OCI-LY3 (cell line): ENCODE measurements around the gene ZNF69.
"Not testable (repeated sequence)": the region's sequence is repeated elsewhere in the genome, so short reads cannot be mapped to it uniquely, and the experiment has no call there.

Experiments
- H2AFZ ChIP-seq: fragments of 200-600, 300-600 bp; shearing (Covaris generic); 2 replicates; pipeline ENCODE4 v1.6.0; 2014; ENCODE audit warnings: antibody characterized with exemption, low read depth, low read length
- H3K27ac ChIP-seq: fragments of 200-600, 300-600 bp; sonication (generic); 2 replicates; pipeline ENCODE4 v1.5.1; 2014; ENCODE audit warnings: mild to moderate bottlenecking, low read length, moderate library complexity, mixed read lengths
- H3K27me3 ChIP-seq: fragments of 200-600, 300-600 bp; sonication (generic); 2 replicates; pipeline ENCODE4 v1.6.1; 2014; ENCODE audit warnings: low read depth, low read length, mixed read lengths
- H3K36me3 ChIP-seq: fragments of 200-600, 300-600 bp; sonication (generic); replicated peaks from 2 replicates; pipeline ENCODE3; 2014; ENCODE audit warnings: low read depth, low read length, mixed read lengths
- H3K4me1 ChIP-seq: fragments of 300-600, 200-600 bp; sonication (generic); 2 replicates; pipeline ENCODE4 v1.6.1; 2014; ENCODE audit warnings: low read length, mixed read lengths
- H3K4me2 ChIP-seq: fragments of 200-600, 300-600 bp; sonication (generic); 2 replicates; pipeline ENCODE4 v1.6.1; 2014; ENCODE audit warnings: low read length, mixed read lengths
- H3K4me3 ChIP-seq: fragments of 300-600, 200-600 bp; sonication (generic); 2 replicates; pipeline ENCODE4 v1.5.1; 2014; ENCODE audit warnings: antibody characterized with exemption, mild to moderate bottlenecking, low read length, moderate library complexity
- H3K79me2 ChIP-seq: fragments of 300-600, 200-600 bp; shearing (Covaris generic); 2 replicates; pipeline ENCODE4 v1.6.1; 2014; ENCODE audit warnings: mild to moderate bottlenecking, low read length, mixed read lengths
- H3K9ac ChIP-seq: fragments of 300-600, 200-600 bp; shearing (Covaris generic); 2 replicates; pipeline ENCODE4 v1.6.0; 2014; ENCODE audit warnings: mild to moderate bottlenecking, low read length, moderate library complexity
- H3K9me3 ChIP-seq: fragments of 200-600, 300-600 bp; shearing (Covaris generic); 2 replicates; pipeline ENCODE4 v1.6.1; 2014; ENCODE audit warnings: low read length, mixed read lengths; ENCODE audit not compliant: insufficient read depth
- H4K20me1 ChIP-seq: fragments of 200-600, 300-600 bp; sonication (generic); 2 replicates; pipeline ENCODE4 v1.6.1; 2016; ENCODE audit warnings: low read length, mixed read lengths; ENCODE audit not compliant: insufficient read depth
- CTCF ChIP-seq: fragments of 200-600, 300-600 bp; sonication (generic); IDR thresholded peaks from 2 replicates; pipeline ENCODE4 v1.5.1; 2014; ENCODE audit warnings: antibody characterized with exemption, low read length, low read depth
- EZH2phosphoT487 ChIP-seq: fragments of 200-600 bp; shearing (Covaris generic); IDR thresholded peaks from 2 replicates; pipeline ENCODE4 v1.6.1; 2018; ENCODE audit warnings: antibody characterized with exemption, mixed run types, low read depth

Gene ZNF69

GRCh38 chr19:11860721-11861120, 26.9 kb upstream of the ZNF69 start:
- Histone ChIP-seq H4K20me1 (no peaks in the 10 kb centered on the region), H3K27ac (no peak overlapping the region), H3K9ac (no peak overlapping the region), H3K27me3 (no peaks in the 10 kb centered on the region), H3K4me2 (no peak overlapping the region), H3K36me3 (no peaks in the 10 kb centered on the region), H3K9me3 (no peaks in the 10 kb centered on the region), H3K79me2 (no peaks in the 10 kb centered on the region), H3K4me1 (no peaks in the 10 kb centered on the region), H3K4me3 (no peak overlapping the region), H2AFZ (no peak overlapping the region)
- TF ChIP-seq EZH2phosphoT487 (no peak), CTCF (no peak)

GRCh38 chr19:11861301-11861700, 26.3 kb upstream of the ZNF69 start:
- Histone ChIP-seq H3K4me2 (no peak overlapping the region), H3K79me2 (no peaks in the 10 kb centered on the region), H3K9ac (no peak overlapping the region), H3K36me3 (no peaks in the 10 kb centered on the region), H2AFZ (no peak overlapping the region), H3K27me3 (no peaks in the 10 kb centered on the region), H3K27ac (no peak overlapping the region), H4K20me1 (no peaks in the 10 kb centered on the region), H3K9me3 (no peaks in the 10 kb centered on the region), H3K4me3 (no peak overlapping the region), H3K4me1 (no peaks in the 10 kb centered on the region)
- no peak for TF ChIP-seq CTCF
- TF ChIP-seq EZH2phosphoT487 = no peak

GRCh38 chr19:11867766-11868165, 19.8 kb upstream of the ZNF69 start:
- not testable (repeated sequence) for H4K20me1 ChIP-seq, H3K27me3 ChIP-seq, H2AFZ ChIP-seq, H3K27ac ChIP-seq, H3K79me2 ChIP-seq, H3K4me3 ChIP-seq, H3K9ac ChIP-seq, H3K4me1 ChIP-seq, H3K4me2 ChIP-seq
- H3K9me3 ChIP-seq = peaks cover 21% of the 10 kb centered on the region; the same call in 1 of the 2 replicates
- peaks cover 20% of the 10 kb centered on the region for H3K36me3 ChIP-seq

DNA sequence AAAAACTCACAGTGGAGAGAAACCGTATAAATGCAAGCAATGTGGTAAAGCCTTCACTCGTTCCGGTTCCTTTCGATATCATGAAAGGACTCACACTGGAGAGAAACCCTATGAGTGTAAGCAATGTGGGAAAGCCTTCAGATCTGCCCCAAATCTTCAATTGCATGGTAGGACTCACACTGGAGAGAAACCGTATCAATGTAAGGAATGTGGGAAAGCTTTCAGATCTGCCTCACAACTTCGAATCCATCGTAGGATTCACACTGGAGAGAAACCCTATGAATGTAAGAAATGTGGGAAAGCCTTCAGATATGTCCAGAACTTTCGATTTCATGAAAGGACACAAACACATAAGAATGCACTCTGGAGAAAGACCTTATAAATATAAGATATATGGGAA, 19.4 kb upstream of the ZNF69 start:
- H3K4me3 ChIP-seq = no peak overlapping the region
- no peak overlapping the region for H3K9ac ChIP-seq

More for the DNA sequence above, 19.4 kb upstream of the ZNF69 start:
- Histone ChIP-seq H3K36me3 (peaks cover 20% of the 10 kb centered on the region), H3K27me3 (no peaks in the 10 kb centered on the region), H4K20me1 (no peaks in the 10 kb centered on the region), H2AFZ (no peak overlapping the region), H3K4me2 (no peak overlapping the region), H3K9me3 (peaks cover 21% of the 10 kb centered on the region; the same call in 1 of the 2 replicates), H3K27ac (no peak overlapping the region), H3K79me2 (no peaks in the 10 kb centered on the region), H3K4me1 (no peaks in the 10 kb centered on the region)
- TF ChIP-seq CTCF = no peak
- TF ChIP-seq EZH2phosphoT487 = no peak
